ENCODE measurements around the gene CXCL1. TPM values are rescaled to one million over a fixed set of nuclear protein-coding genes. Genes with fewer than 3 reads are reported as not detected.

The CXCL1 gene
- total and polyA plus RNA-seq, 2 donors (not counting 3 experiments of a cell fraction or from before 2014, with no cell fraction given): 20.0 to 26.7 TPM

GRCh38 chr4:73841243-73841925, 27.8 kb upstream of the CXCL1 start:
- Histone ChIP-seq H3K9ac (replicated peaks; ENCODE audit: extremely low read depth, insufficient read depth, low read length) (no peak overlapping the region), H3K27ac (ENCODE audit: insufficient read depth, low read depth, low read length) (no peak overlapping the region), H3K9me1 (replicated peaks; ENCODE audit: control insufficient read depth, extremely low read depth, insufficient read depth, low read length) (no peaks in the 10 kb centered on the region), H3K9me3 (replicated peaks; ENCODE audit: control insufficient read depth, insufficient read depth, low read length) (no peaks in the 10 kb centered on the region), H2AFZ (ENCODE audit: low read depth, low read length) (no peak overlapping the region), H4K20me1 (replicated peaks; ENCODE audit: control insufficient read depth, extremely low read depth, insufficient read depth, low read length) (no peaks in the 10 kb centered on the region), H3K79me2 (ENCODE audit: control insufficient read depth, insufficient read depth, low read length) (no peaks in the 10 kb centered on the region), H3K27me3 (ENCODE audit: control insufficient read depth in 2 of 2, insufficient read depth in 2 of 2, low read length in 2 of 2) (no peaks in the 10 kb centered on the region), H3K4me2 (ENCODE audit: insufficient read depth, low read length) (peak overlapping the region; percentile 3), H3K4me1 (ENCODE audit: control insufficient read depth, extremely low read depth, insufficient read depth, low read length) (peaks cover 35% of the 10 kb centered on the region), H3K36me3 (ENCODE audit: control insufficient read depth in 2 of 2, extremely low read depth in 1 of 2, insufficient read depth in 2 of 2, low read length in 2 of 2) (no peaks in the 10 kb centered on the region), H3K4me3 (replicated peaks in 1 of 3; ENCODE audit: insufficient read depth in 1 of 3, low read depth in 1 of 3, low read length in 3 of 3) (no peak overlapping the region)
- no TSS peak for BruUV-seq (replicated peaks)
- TF ChIP-seq POLR2AphosphoS5 (IDR thresholded peaks at IDR 0.05; ENCODE audit: insufficient read depth, low read depth, low read length): no peak
- no peak for TF ChIP-seq MYC (IDR thresholded peaks at IDR 0.05; ENCODE audit: low read depth, low read length)
- peak; percentile 34 for TF ChIP-seq GATA2 (IDR thresholded peaks at IDR 0.05; ENCODE audit: insufficient read depth, insufficient read length, low read depth, low read length)
- no peak for TF ChIP-seq MAX (IDR thresholded peaks at IDR 0.05; ENCODE audit: insufficient read depth, insufficient read length)
- TF ChIP-seq EZH2 (IDR thresholded peaks at IDR 0.05; ENCODE audit: borderline replicate concordance, low read depth, low read length, severe bottlenecking): no peak
- TF ChIP-seq CTCF (IDR thresholded peaks at IDR 0.05; ENCODE audit: extremely low read depth in 1 of 2, insufficient read depth in 1 of 2, low read depth in 1 of 2, low read length in 2 of 2): no peak
- no peak for TF ChIP-seq JUN (IDR thresholded peaks at IDR 0.05; ENCODE audit: borderline replicate concordance, insufficient read depth, insufficient read length, low read depth)
- no peak for TF ChIP-seq POLR2A (IDR thresholded peaks at IDR 0.05; ENCODE audit: low read depth, low read length)
- peak; percentile 15 for TF ChIP-seq FOS (IDR thresholded peaks at IDR 0.05; ENCODE audit: borderline replicate concordance, insufficient read depth, low read length)
- ChIA-PET CTCF (interaction anchor here (1.5 to 2.8 kb wide), 3 partner anchors 9 to 179 kb away, joined by 3 to 7 read pairs (median 6); no protein-coding TSS in a partner anchor), POLR2A (no interaction called here)
- FAIRE-seq: no peak
- dilution Hi-C loops (cut with MboI; ENCODE audit: extremely low pct_ligation_motif_present, low sequenced_read_pairs): no loop called here
- DNase-seq (ENCODE audit: low read depth, low spot score): peak; percentile 39
- intact Hi-C loops (cut with micrococcal nuclease): loop anchor here (5.0 kb wide), 1 partner anchor 179 kb away; no protein-coding TSS in a partner anchor
